ENCODE data around the gene NLGN1. TPM values are rescaled to one million over a fixed set of nuclear protein-coding genes. Genes with fewer than 3 reads are reported as not detected.

Gene NLGN1
- total and polyA plus RNA-seq, 8 donors: 3.1 to 11.9 (median 8.0) TPM

- TF ChIP-seq, protein P1, sequence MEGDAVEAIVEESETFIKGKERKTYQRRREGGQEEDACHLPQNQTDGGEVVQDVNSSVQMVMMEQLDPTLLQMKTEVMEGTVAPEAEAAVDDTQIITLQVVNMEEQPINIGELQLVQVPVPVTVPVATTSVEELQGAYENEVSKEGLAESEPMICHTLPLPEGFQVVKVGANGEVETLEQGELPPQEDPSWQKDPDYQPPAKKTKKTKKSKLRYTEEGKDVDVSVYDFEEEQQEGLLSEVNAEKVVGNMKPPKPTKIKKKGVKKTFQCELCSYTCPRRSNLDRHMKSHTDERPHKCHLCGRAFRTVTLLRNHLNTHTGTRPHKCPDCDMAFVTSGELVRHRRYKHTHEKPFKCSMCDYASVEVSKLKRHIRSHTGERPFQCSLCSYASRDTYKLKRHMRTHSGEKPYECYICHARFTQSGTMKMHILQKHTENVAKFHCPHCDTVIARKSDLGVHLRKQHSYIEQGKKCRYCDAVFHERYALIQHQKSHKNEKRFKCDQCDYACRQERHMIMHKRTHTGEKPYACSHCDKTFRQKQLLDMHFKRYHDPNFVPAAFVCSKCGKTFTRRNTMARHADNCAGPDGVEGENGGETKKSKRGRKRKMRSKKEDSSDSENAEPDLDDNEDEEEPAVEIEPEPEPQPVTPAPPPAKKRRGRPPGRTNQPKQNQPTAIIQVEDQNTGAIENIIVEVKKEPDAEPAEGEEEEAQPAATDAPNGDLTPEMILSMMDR (IDR thresholded peaks at IDR 0.05): no peak
- DNase-seq (peak in 1 of 4 donors; percentile 47), ATAC-seq (no peak)
- Histone ChIP-seq H3K9me3 (peaks cover 0 to 7% of the 10 kb centered on the region in 2 donors), H3K27me3 (no peaks in the 10 kb centered on the region), H3K4me1 (no peaks in the 10 kb centered on the region), H3K36me3 (no peaks in the 10 kb centered on the region), H3K27ac (no peak overlapping the region), H3K4me3 (no peak overlapping the region)
- intact Hi-C loops (cut with DNase I): no loop called here
Measured at GRCh38 chr3:173958805-173959204, 561.3 kb downstream of the NLGN1 start.

- ATAC-seq (no peak), DNase-seq (no peak)
- Histone ChIP-seq H3K4me1 (no peaks in the 10 kb centered on the region), H3K36me3 (no peaks in the 10 kb centered on the region), H3K27me3 (no peaks in the 10 kb centered on the region), H3K9me3 (no peaks in the 10 kb centered on the region), H3K27ac (no peak overlapping the region), H3K4me3 (no peak overlapping the region)
- intact Hi-C loops (cut with DNase I): no loop called here
- TF ChIP-seq, protein P1 (IDR thresholded peaks at IDR 0.05): no peak
Measured at GRCh38 chr3:173970281-173970680, 572.7 kb downstream of the NLGN1 start.

DNA sequence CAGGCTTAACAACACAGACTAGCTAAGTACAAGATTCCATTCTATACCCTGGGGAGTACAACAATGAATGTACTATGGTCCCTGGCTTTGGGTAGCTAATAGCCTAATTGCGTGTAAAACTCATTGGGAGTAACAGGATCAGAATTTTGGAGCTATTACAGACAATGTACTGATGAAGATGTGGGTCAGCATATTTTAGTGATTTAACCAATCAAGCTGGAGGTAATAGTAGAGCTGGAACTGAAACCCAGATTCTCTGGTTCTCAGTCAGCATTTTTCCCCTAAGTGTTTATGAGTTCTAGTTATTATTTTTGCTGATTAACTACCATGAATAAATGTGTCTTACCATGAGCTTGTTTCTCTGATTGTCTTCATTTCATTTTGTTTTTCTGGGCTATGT is 578.7 kb downstream of the NLGN1 start:
- no peaks in the 10 kb centered on the region for H3K27me3 ChIP-seq
- intact Hi-C loops (cut with DNase I): no loop called here
- DNase-seq (no peak), ATAC-seq (no peak)
- H3K27ac ChIP-seq: no peak overlapping the region
- no peaks in the 10 kb centered on the region for H3K9me3 ChIP-seq
- H3K4me3 ChIP-seq: no peak overlapping the region
- H3K4me1 ChIP-seq: no peaks in the 10 kb centered on the region
- TF ChIP-seq, protein P1 (IDR thresholded peaks at IDR 0.05): no peak
- no peaks in the 10 kb centered on the region for H3K36me3 ChIP-seq

GRCh38 chr3:173977747-173978146 is 580.2 kb downstream of the NLGN1 start:
- DNase-seq (no peak), ATAC-seq (no peak)
- H3K27ac ChIP-seq: no peak overlapping the region
- H3K27me3 ChIP-seq: no peaks in the 10 kb centered on the region
- intact Hi-C loops (cut with DNase I): no loop called here
- H3K9me3 ChIP-seq: no peaks in the 10 kb centered on the region
- no peaks in the 10 kb centered on the region for H3K4me1 ChIP-seq
- TF ChIP-seq, protein P1 (IDR thresholded peaks at IDR 0.05): no peak
- H3K36me3 ChIP-seq: no peaks in the 10 kb centered on the region
- no peak overlapping the region for H3K4me3 ChIP-seq

GRCh38 chr3:173983343-173983742 is 585.8 kb downstream of the NLGN1 start:
- no peaks in the 10 kb centered on the region for H3K36me3 ChIP-seq
- no peak overlapping the region for H3K27ac ChIP-seq
- H3K27me3 ChIP-seq: no peaks in the 10 kb centered on the region
- intact Hi-C loops (cut with DNase I): no loop called here
- TF ChIP-seq, protein P1 (IDR thresholded peaks at IDR 0.05): no peak
- no peak overlapping the region for H3K4me3 ChIP-seq
- H3K9me3 ChIP-seq: peaks cover 0 to 2% of the 10 kb centered on the region in 2 donors
- ATAC-seq (no peak), DNase-seq (no peak)
- no peaks in the 10 kb centered on the region for H3K4me1 ChIP-seq
